Stimulated activated CD8-positive, alpha-beta memory T cell treated with anti-CD3 and anti-CD28 coated beads, Interleukin-4, amount 100 ng/mL, for 24 hours (primary cell): ENCODE data around the gene SMKR1.
A peak's percentile ranks its signal among the peaks of the same experiment; 100 is the strongest.
"Not testable (repeated sequence)": the region's sequence is repeated elsewhere in the genome, so short reads cannot be mapped to it uniquely, and the experiment has no call there.

Experiments
- DNase-seq: peaks from one replicate; pipeline ENCODE4 v3.0.0-alpha.2; 2020; ENCODE audit warnings: low read depth

Gene SMKR1

GRCh38 chr7:129482781-129483180, 19.6 kb upstream of the SMKR1 start:
- no peak for DNase-seq

DNA sequence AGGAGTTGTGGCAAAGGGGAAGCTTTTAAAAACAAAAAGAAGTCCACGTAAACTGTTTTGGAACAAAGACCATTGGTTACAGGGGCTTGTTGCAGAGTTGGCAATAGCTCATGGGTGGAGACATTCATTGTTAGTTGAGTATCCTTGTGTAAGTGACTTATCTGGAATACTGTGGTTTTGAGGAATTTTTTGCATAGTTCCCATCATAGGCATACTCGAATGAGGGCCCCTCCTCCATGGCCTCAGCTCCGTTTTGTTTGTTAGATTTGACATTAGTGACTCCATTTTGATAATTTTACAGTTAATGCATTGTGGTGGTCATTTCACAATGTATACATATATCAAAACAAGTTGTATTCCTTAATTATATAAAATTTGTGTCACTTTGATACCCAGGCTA, 12.8 kb upstream of the SMKR1 start:
- DNase-seq = no peak

DNA sequence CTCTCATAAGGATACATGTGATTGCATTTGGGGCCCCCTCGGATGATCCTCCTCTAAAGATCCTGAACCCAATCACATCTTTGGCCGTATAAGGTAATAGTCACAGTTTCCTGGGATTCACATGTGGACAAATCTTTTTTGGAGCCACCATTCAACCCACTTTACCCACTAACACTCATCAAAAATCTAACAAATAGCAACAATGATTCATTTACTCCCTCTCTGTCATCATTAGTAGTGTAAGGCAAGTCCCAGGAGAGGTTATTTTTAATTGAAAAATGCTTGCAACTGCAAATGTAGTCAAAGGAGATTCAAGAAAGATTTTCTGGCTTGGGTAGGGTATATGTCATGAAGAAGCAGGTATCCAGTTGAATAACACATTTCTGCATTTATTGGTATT, 9.9 kb upstream of the SMKR1 start:
- DNase-seq = no peak

GRCh38 chr7:129493555-129493954, 8.8 kb upstream of the SMKR1 start:
- DNase-seq = no peak

DNA sequence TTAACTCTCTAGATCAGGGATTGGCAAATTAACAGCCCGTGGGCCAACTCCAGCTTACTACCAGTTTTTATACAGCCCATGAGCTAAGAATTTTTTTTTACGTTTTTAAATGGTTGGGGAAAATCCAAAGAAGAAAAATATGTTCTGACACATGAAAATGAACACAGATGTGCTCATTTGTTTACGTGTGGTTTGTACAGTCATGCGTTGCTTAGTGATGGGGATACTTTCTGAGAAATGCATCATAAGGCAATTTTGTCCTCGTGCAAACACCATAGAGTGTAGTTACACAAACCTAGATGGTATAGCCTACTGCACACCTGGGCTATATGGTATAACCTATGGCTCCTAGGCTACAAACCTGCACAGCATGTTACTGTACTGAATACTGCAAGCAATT, 8.3 kb upstream of the SMKR1 start:
- no peak for DNase-seq

DNA sequence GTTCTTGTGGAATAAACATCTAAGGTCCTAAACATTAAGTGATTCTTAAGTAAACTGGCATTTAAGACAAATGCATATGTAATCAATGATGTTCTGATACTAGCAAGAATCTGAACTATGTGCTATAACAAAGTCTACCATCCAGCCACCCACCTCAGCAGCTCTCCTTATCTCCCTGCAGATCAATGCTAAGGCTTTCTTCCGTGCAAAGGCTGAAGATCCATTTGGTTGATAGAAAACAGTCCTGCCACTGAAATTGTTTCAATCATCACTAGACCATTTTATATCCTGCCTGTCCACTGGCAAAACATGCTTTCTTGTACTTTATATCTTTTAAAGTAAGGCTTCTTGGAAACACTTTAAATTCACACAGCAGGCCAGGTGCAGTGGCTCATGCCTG, 6.3 kb upstream of the SMKR1 start:
- DNase-seq = no peak

DNA sequence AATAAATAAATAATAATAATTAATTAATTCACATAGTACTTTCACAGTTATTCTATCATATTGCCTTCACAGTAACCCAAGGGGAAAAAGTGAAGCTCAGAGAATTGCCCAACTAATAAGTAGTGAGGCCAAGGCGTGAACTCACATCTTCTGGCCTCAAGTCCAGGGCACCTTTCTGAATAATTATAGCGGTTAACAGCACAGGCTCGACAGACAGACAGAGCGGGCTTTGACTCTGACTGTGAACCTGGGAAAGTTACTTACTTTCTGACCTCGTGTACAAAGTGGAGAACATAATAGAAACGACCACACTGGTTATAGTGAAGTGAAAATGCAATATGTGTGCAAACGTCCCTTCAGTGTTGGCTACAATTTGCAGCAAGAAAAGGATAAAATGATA, 5.7 kb upstream of the SMKR1 start:
- DNase-seq = no peak

DNA sequence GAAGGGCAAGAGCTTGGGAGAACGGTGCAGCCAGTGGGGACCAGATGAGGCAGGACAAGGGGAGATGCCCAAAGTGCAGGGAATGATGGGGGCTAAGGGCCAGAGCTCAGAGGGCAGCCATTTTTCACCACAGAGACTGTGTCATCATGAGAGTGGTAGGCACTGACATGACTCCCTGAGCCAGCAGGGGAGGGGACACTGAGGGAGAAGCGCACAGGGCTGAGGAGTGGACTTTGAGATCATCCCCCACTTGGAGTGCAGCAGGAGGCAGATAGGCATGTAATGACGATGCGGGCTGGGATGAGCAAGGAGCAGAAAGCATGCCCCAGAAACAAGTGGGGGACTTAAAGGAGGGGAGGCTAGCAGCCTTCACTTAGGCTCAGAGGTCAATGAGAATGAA, 5.2 kb upstream of the SMKR1 start:
- no peak for DNase-seq

DNA sequence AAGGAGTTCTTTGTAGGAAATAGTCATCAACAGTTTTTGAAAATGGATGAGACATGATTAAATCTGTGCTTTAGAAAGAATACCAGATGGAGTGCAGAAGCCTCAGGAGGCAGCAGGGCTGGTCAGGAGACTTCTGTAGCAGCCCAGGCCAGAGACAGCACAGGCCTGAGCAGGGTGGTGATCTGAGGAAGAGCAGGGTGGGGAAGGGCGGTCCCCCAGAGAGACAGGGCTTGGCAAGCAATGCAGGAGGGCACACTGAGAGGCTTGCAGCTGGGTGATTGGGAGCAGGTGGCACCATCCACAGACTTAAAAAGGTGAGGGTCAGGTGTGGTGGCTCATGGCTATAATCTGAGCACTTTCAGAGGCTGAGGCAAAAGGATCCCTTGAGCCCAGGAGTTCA, 4.3 kb upstream of the SMKR1 start:
- DNase-seq = no peak

GRCh38 chr7:129499999-129500398, 2.3 kb upstream of the SMKR1 start:
- no peak for DNase-seq

DNA sequence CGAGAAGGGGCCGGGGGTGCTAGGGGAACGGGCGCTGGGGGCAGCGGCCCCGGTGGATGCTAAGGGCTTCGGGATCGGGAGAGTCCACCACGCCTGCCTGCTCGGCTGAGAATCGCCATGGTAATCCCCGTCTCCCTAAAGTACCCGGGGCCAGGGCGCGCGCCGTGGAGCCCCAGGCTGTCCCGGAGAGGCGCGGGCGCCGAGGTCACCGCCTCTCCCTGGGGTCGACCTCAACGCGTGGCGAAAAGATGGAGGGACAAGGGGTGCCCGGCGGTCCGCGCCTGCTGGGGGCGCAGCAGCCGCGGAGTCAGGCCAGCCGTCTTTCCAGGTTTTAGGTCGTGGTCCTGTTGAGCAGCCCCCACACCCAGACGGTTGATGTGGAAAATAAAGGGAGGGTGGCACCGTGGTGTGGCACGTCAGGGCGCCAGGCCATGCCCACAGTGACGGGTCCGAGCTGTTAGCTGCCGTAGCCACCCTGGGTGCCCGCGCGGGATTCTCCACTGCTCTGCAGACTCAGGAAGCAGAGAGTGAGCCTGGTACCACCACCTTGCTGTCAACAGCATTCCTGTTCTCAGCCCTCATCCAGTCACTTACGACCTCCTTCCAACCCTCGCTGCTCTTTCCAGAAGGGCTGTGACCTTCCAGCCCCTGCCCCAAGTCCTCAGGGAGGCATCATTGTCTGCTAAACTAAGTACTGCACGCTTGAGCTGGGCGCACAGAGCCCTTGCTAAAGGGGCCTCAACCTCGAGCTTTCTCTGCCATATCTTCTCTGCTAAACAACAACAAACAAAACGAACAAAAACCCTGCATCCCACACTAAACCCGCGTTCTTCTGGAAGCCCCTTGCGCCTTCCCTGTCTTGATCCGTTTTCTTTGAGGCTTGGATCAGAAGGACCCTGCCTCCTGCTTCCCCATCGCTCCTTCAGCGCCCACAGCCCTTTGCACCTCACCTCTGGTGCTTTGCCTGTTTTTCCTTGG, 666 bp downstream of the SMKR1 start:
- peak; percentile 7 for DNase-seq

DNA sequence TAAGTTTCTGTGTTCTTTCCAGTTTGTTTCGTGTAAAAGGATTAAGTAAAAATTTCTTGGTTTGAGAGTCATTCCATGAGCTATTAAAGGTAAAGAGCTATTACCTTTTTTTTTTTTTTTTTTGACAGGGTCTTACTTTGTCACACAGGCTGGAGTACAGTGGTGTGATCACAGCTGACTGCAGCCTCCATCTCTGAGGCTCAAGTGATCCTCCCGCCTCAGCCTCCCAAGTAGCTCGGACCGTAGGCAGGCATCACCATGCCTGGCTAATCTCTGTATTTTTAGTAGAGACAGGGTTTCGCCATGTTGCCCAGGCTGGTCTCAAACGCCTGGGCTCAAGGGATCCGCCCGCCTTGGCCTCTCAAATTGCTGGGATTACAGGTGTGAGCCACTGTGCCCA, 1.4 kb downstream of the SMKR1 start:
- no peak for DNase-seq

- no peak for DNase-seq
These were observed 9.9 kb downstream of the SMKR1 start for GRCh38 chr7:129512192-129512591.

DNA sequence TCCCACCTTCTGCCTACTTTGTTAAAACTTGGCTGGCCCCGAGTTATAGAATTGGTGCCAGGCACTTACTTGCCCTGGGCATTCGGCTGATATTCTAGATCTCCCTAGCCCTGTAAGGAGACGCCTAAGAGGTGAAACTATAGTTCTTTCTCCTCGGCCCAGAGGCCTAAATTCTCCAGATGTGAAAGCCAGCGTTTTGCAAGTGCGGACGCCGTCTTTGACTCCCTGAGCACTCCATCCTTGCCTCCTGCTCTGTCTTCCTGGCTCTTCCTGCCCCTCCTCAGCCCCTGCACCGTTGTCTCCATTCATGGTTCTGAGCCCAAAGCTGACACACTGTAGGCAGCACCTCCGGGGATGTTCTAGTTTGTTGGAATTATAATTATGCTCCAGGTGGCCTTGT, 11.2 kb downstream of the SMKR1 start:
- DNase-seq = no peak

DNA sequence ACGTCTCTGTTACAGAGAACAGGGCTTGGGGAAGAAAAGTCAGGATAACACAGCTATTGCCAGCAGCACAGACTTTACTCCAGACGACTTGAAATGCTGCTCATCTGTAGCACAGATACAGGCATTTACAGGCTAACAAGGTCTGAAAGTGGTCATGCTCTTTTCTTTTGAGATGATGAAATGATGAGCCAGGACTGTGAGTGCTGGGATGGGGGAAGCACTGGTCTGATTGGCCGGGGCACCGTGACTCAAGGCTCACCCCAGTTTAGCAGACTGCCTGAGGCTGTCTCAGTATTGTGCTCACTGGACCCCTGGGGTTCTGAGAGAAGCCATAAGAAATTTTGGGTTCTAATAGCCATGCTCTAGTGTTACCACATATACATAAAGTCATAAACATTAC, 12.4 kb downstream of the SMKR1 start:
- no peak for DNase-seq

DNA sequence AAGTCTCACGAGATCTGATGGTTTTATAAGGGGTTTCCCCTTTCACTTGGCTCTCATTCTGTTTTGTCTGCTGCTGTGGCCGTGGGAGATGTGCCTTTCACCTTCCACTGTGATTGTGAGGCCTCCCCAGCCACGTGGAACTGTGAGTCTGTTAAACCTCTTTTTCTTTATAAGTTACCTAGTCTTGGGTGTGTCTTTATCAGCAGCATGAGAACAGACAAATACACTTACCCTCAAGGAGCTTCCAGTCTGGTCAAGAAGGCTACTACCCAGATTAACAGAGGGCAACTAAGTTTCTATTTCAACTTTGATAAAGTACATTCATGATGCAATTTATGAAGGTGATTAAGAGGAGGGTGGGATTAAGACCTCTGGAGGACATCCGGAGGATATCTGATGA, 13.1 kb downstream of the SMKR1 start:
- no peak for DNase-seq

GRCh38 chr7:129517931-129518330, 15.6 kb downstream of the SMKR1 start:
- DNase-seq = no peak

- DNase-seq = no peak
These were observed 17.1 kb downstream of the SMKR1 start for GRCh38 chr7:129519464-129519863.

GRCh38 chr7:129522088-129522970, 20.0 kb downstream of the SMKR1 start:
- no peak for DNase-seq

DNA sequence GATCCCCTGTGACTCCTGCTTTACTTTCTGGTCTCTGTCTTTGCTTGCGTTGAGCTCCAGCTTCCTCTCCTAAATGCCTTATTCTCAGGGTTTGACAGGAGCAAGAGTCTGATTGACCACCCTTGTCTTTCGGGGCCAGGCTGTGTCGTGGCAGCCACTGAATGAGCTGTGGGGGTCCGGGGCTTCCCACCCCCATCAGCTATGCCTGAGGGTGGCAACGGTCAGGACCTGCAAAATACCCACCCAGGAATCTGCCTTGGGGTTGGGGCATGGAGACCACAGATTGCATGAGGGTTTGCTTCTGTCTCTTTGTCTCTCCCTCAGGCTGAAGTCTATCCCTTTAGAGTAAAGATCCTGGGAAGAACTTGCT, 20.6 kb downstream of the SMKR1 start:
- DNase-seq = no peak

DNA sequence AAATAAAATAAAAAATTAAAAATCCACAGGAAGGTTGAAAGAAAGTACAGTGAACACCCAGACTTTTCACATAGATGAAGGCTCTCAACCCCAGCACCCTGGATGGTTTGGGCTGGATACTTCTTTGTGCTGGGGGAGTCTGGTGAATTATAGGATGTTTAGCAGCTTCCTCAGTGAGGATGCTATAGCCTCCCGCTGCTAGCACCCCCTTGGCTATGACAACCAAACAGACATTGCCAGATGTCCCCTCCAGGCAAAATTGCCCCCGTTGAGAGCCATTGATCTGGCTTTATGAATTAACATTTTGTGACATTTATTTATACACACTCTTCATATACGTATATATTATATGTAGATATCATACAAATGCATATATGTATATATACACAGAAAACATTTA, 21.6 kb downstream of the SMKR1 start:
- no peak for DNase-seq

GRCh38 chr7:129524405-129524804, 22.1 kb downstream of the SMKR1 start:
- not testable (repeated sequence) for DNase-seq

- no peak for DNase-seq
These were observed 23.0 kb downstream of the SMKR1 start for GRCh38 chr7:129525225-129525862.
